ENCODE data around the gene PIPOX.

PIPOX gene

DNA sequence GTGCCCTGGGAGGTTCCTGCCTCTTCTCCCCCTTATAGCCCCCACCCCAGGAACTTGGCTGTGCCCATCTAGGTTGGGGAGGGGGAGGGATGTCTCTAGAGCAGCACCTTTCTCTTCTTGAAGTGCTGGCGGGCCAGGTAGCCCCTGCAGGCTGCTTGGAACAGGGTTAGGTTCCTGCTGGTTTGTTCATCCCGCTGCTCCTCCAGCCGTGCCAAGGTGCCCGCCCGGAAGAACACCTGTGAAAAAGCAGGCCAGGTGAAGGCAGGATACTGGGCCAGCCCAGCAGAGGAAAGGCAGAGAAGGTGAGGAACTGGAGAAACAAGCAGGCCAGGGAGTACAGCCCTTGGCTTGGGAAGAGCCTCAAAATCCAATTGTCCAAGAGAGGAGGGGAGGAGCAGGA is 56.6 kb downstream of the PIPOX start:
- DNase-seq (ENCODE audit: low read depth in 2 of 2): no peak

DNA sequence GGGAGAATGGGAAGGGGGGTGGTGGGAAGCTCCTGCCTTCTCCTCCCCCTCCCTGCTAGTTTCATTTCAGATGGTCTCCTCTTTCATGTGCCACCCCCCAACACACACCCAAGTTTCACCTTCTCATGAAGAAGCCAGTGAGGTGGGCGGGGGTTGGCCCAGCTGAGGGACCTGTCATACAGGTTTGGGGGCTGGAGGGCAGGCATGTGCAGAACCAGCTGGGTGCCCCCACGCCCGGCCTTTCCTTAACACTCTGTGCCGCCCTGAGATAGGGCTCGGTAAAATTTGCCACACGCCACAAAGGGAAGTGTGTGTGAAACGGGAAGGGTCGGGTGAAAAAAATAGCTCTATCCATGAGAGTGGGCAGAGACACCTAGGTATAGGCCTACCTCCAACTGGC is 57.4 kb downstream of the PIPOX start:
- DNase-seq (ENCODE audit: low read depth in 2 of 2): no peak

DNA sequence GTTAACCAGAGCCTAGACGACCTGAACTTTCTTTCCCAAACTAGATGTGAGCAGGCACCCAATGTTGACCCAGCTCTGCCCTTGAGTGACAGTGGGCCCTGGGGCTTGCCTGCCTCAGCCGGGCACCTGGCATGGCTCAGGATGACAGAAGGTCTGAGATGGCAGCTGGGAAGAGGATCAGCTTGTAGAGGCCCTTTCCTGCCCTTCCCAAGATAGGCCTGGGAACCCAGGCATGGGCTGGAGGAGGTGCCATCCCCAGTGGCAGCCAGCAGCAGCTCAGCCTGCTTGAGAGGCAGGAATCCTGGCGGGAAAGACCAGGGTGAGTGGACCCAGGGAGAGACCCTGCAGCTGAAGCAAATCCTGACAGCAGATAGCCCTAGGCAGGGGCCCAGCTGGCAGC is 59.1 kb downstream of the PIPOX start:
- DNase-seq (ENCODE audit: low read depth in 2 of 2): no peak

GRCh38 chr17:29102741-29103181 is 59.8 kb downstream of the PIPOX start:
- no peak for DNase-seq (ENCODE audit: low read depth in 2 of 2)

- no peak for DNase-seq (ENCODE audit: low read depth in 2 of 2)
Measured at GRCh38 chr17:29103341-29103740, 60.4 kb downstream of the PIPOX start.

Measured in stimulated activated CD8-positive, alpha-beta memory T cell treated with anti-CD3 and anti-CD28 coated beads, Interleukin-2, amount 100 ng/mL, for 1 hour (primary cell).